ENCODE measurements around the gene MACROD2.
"Not testable (repeated sequence)": the region's sequence is repeated elsewhere in the genome, so short reads cannot be mapped to it uniquely, and the experiment has no call there.

MACROD2 gene

GRCh38 chr20:15362849-15363248 is 1367.5 kb downstream of the MACROD2 start:
- DNase-seq (ENCODE audit: low read depth), result no peak

GRCh38 chr20:15364781-15365180 is 1369.5 kb downstream of the MACROD2 start:
- DNase-seq (ENCODE audit: low read depth), result no peak

- no peak for DNase-seq (ENCODE audit: low read depth)
Observed at GRCh38 chr20:15370370-15370769, 1375.1 kb downstream of the MACROD2 start.

GRCh38 chr20:15374682-15375081 is 1379.4 kb downstream of the MACROD2 start:
- DNase-seq (ENCODE audit: low read depth), result no peak

GRCh38 chr20:15375836-15376235 is 1380.5 kb downstream of the MACROD2 start:
- no peak for DNase-seq (ENCODE audit: low read depth)

GRCh38 chr20:15377603-15378002 is 1382.3 kb downstream of the MACROD2 start:
- DNase-seq (ENCODE audit: low read depth), result not testable (repeated sequence)

GRCh38 chr20:15378151-15378550 is 1382.8 kb downstream of the MACROD2 start:
- no peak for DNase-seq (ENCODE audit: low read depth)

- no peak for DNase-seq (ENCODE audit: low read depth)
Observed at GRCh38 chr20:15379681-15380296, 1384.5 kb downstream of the MACROD2 start.

GRCh38 chr20:15380770-15381169 is 1385.5 kb downstream of the MACROD2 start:
- no peak for DNase-seq (ENCODE audit: low read depth)

GRCh38 chr20:15387228-15387627 is 1391.9 kb downstream of the MACROD2 start:
- no peak for DNase-seq (ENCODE audit: low read depth)

GRCh38 chr20:15395457-15395856 is 1400.1 kb downstream of the MACROD2 start:
- no peak for DNase-seq (ENCODE audit: low read depth)

- DNase-seq (ENCODE audit: low read depth), result no peak
Observed at GRCh38 chr20:15396026-15396425, 1400.7 kb downstream of the MACROD2 start.

- no peak for DNase-seq (ENCODE audit: low read depth)
Observed at GRCh38 chr20:15396900-15397299, 1401.6 kb downstream of the MACROD2 start.

- DNase-seq (ENCODE audit: low read depth), result no peak
Observed at GRCh38 chr20:15399781-15400180, 1404.5 kb downstream of the MACROD2 start.

- no peak for DNase-seq (ENCODE audit: low read depth)
Observed at GRCh38 chr20:15406072-15406471, 1410.8 kb downstream of the MACROD2 start.

GRCh38 chr20:15411781-15412180 is 1416.5 kb downstream of the MACROD2 start:
- DNase-seq (ENCODE audit: low read depth), result no peak

GRCh38 chr20:15415908-15416307 is 1420.6 kb downstream of the MACROD2 start:
- DNase-seq (ENCODE audit: low read depth), result no peak

- no peak for DNase-seq (ENCODE audit: low read depth)
Observed at GRCh38 chr20:15419856-15420255, 1424.5 kb downstream of the MACROD2 start.

- no peak for DNase-seq (ENCODE audit: low read depth)
Observed at GRCh38 chr20:15422966-15423365, 1427.7 kb downstream of the MACROD2 start.

- DNase-seq (ENCODE audit: low read depth), result no peak
Observed at GRCh38 chr20:15439551-15439950, 1444.2 kb downstream of the MACROD2 start.

- no peak for DNase-seq (ENCODE audit: low read depth)
Observed at GRCh38 chr20:15440049-15440820, 1444.9 kb downstream of the MACROD2 start.

- no peak for DNase-seq (ENCODE audit: low read depth)
Observed at GRCh38 chr20:15445056-15445840, 1449.9 kb downstream of the MACROD2 start.

GRCh38 chr20:15446373-15446772 is 1451.1 kb downstream of the MACROD2 start:
- no peak for DNase-seq (ENCODE audit: low read depth)
